NCI-H146 treated with DMSO at 0.1 percent for 48 hours (cell line): ENCODE results near the gene CCDC40.
"Not testable (repeated sequence)": the region's sequence is repeated elsewhere in the genome, so short reads cannot be mapped to it uniquely, and the experiment has no call there.

Experiments used
- DNase-seq: peaks from one replicate; lab custom pipeline; 2025; ENCODE audit not compliant: unreplicated experiment; lab: John Stamatoyannopoulos, UW

CCDC40 gene

GRCh38 chr17:80036715-80037477 lies 454 bp downstream of the CCDC40 start:
- DNase-seq: peak; percentile 67

- DNase-seq: no peak
Observed at GRCh38 chr17:80043963-80044362, 7.5 kb downstream of the CCDC40 start.

- peak; percentile 91 for DNase-seq
Observed at GRCh38 chr17:80045703-80046102, 9.3 kb downstream of the CCDC40 start.

GRCh38 chr17:80046709-80047108 lies 10.3 kb downstream of the CCDC40 start:
- not testable (repeated sequence) for DNase-seq

GRCh38 chr17:80047176-80047575 lies 10.7 kb downstream of the CCDC40 start:
- DNase-seq: peak; percentile 84

- DNase-seq: no peak
Observed at GRCh38 chr17:80049986-80050385, 13.5 kb downstream of the CCDC40 start.

- no peak for DNase-seq
Observed at GRCh38 chr17:80050706-80051105, 14.3 kb downstream of the CCDC40 start.

GRCh38 chr17:80051681-80052080 lies 15.2 kb downstream of the CCDC40 start:
- DNase-seq: no peak

GRCh38 chr17:80053102-80053501 lies 16.7 kb downstream of the CCDC40 start:
- no peak for DNase-seq

- DNase-seq: no peak
Observed at GRCh38 chr17:80055597-80055996, 19.2 kb downstream of the CCDC40 start.

- no peak for DNase-seq
Observed at GRCh38 chr17:80058311-80058955, 22.0 kb downstream of the CCDC40 start.

GRCh38 chr17:80060644-80061043 lies 24.2 kb downstream of the CCDC40 start:
- no peak for DNase-seq

GRCh38 chr17:80061421-80061820 lies 25.0 kb downstream of the CCDC40 start:
- DNase-seq: no peak

- no peak for DNase-seq
Observed at GRCh38 chr17:80063830-80064585, 27.6 kb downstream of the CCDC40 start.

GRCh38 chr17:80064696-80065095 lies 28.3 kb downstream of the CCDC40 start:
- no peak for DNase-seq

GRCh38 chr17:80065478-80066170 lies 29.2 kb downstream of the CCDC40 start:
- no peak for DNase-seq

- no peak for DNase-seq
Observed at GRCh38 chr17:80067393-80067986, 31.0 kb downstream of the CCDC40 start.

- no peak for DNase-seq
Observed at GRCh38 chr17:80068301-80069222, 32.1 kb downstream of the CCDC40 start.

GRCh38 chr17:80070375-80071115 lies 34.1 kb downstream of the CCDC40 start:
- no peak for DNase-seq
